ENCODE results near the gene ATP2C2.
"Not testable (repeated sequence)": the region's sequence is repeated elsewhere in the genome, so short reads cannot be mapped to it uniquely, and the experiment has no call there.

ATP2C2 gene

DNA sequence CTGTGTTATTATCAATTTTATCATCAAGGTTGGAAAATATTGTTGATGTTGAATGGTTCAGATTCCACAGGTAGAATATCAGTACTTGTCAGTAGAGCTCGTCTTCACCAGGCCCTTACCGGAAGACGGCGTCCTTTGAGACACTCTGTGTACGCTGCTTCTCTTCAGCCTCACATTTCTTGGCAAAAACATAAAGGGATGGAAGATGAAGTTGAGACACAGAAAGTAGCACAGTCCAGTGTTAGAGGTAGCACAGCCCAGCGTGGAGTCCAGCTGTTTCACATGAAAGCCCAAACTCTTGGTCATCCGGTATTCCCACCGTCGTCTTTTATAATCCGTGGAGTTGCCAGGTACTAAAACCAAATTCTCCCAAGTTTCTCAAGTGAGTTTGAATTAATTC lies 30.4 kb downstream of the ATP2C2 start:
- no peak for DNase-seq

DNA sequence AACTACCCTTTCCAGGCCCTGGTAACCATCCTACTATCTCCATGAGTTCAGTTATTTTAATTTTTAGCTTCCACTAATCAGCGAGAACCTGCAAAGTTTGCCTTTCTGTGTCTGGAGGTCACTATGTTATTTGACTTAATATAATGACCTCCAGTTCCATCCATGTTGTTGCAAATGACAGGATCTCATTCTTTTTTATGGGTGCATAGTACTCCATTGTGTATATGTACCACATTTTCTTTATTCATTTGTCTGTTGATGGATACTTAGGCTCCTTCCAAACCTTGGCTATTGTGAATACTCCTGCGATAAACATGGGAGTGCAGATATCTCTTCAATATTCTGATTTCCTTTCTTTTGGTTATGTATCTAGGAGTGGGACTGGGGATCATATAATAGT lies 31.6 kb downstream of the ATP2C2 start:
- not testable (repeated sequence) for DNase-seq

DNA sequence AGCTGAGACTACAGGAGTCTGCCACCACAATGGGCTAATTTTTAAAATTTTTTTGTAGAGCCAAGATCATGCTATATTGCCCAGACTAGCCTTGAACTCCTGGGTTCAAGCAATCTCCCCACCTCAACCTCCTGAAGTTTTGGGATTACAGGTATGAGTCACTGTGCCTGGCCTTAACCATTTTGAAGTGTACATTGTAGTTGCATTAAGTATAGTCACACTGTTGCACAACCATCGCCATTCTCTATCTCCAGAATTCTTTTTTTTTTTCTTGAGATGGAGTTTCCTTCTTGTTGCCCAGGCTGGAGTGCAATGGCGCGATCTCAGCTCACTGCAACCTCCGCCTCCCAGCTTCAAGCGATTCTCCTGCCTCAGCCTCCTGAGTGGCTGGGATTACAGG lies 35.1 kb downstream of the ATP2C2 start:
- DNase-seq = not testable (repeated sequence)

DNA sequence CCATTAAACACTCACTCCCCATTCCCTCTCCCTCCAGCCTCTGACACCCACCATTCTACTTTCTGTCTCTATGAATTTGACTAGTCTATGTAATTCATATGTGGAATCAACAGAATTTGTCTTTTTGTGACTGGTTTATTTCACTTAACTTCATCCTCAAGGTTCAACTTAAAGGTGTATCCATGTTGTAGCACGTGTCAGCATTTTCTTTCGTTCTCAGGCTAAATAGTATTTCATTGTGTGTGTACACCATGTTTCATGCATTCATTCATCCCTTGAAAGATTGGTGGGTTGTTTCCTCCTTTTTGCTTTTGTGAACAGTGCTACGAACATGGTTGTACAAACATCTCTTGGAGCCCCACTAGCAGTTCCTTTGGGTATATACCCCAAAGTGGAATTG lies 36.0 kb downstream of the ATP2C2 start:
- DNase-seq = no peak

DNA sequence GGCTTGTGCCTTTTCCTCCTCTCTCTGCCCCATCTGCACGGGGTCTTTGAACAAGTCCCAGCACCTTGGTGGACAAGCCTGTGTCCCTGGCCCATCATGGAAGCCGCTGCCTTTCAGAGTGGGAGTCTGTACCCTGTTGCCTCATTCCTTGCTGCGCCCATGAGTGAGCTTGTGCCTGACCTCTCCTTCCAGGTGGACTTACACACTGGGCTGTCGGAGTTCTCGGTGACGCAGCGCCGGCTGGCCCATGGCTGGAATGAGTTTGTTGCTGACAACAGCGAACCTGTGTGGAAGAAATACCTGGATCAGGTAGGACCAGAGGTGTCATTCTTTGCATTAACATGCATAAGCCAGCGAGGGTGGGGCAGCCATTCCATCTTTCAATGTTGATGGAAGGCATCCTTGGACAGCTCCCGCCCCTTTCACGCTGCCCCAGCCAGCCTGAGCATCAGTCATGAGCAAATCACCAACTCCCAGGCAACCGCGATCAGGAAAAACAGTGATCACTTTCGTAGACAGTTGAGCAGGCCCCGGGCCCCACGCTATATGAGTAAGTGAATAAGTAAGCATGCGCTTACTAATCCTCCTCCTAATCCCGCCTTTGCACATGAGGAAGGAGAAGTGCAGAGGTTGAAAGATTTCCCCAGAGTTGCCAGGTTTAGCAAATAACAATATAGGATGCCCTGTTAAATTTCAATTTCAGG lies 36.8 kb downstream of the ATP2C2 start:
- DNase-seq = no peak

DNA sequence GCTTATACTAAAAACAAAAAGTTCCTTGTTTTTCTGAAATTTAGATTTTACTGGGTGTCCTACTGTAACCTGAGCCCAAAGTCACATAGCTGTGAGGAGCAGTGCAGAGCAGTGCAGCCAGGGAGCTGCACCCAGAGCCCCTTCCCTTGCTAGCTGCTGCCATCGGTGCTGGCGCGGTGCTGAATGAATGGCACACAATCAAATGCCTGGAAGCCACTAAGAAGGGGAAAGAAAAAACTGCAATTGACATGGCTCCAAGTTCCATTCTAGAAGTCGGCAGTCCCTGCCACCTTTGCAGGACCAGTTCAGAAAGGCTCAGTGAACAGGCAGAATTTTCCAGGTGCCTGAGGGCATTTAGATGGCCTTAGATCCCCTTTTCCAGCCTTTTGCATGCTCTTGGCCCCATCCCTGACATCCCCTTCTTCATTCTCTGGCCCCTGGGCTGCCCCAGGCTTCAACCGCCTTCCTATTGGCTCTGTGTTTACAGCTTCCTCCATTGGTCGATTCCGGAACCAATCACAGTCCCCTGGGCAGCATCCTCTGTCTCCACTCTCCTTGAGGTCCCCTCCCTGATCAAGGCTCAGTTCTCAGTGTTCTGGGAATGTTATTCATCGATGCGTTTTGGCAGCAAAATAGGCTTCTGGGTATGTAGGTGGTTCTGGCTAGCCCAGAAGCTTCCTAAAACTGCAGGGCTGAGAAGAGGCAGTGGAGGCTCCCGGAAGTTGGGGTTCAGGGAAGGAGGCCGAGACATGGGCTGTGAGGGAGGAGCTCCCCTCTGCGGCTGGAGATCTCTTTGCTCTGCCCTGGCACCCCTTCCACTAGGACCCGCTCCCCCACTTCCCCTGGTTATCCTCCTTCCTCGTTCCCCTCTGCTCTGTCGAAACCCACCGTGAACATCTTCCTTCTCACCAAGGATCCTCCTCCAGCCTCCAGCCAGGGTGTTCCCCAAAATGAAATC lies 37.9 kb downstream of the ATP2C2 start:
- no peak for DNase-seq

DNA sequence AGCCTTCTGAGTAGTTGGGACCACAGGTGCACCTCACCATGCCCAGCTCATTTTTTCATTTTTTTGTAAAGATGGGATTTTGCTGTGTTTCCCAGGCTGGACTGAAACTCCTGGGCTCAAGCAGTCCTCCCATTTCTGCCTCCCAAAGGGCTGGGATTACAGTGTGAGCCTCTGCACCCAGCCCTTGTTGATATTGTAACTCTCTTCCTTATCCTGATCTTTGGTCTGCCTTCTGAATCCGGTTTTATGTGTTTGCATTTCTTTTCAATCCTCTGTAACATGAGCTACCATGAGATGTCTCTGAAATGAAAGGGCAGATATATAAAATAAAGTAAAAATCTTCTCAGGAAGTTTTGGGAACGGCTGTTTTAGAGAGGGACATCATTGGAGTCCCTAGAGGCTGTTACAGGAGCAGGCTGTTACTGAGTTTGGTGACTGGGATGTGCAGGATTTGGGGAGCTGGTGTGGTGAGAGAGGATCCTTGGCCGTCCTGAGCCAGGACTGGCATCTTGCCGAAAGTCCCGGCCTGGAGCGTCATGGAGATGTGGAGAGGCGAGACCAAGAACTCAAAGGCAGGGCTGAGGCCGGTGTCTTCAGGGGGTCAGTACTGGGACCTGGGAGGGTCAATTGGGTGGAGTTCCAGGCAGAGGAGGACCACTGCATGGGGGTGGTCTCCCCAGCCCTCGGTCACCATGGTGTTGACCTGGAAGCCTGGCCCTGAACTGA lies 39.4 kb downstream of the ATP2C2 start:
- DNase-seq = no peak

DNA sequence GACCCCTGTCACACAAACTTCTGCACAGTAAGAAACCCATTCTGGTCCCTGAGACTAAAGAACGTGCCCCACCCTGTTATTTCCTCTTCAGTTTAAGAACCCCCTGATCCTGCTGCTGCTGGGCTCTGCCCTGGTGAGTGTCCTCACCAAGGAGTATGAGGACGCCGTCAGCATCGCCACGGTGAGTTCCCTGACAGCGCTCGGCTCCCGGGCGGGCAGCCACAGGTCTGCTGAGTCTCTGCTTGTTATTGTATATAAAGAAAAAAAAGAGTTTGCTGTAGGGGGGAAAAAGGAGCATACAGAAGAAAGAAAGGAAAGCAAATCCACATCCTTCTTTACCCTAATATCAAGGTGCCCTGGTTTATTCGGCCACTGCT lies 40.0 kb downstream of the ATP2C2 start:
- DNase-seq = no peak

DNA sequence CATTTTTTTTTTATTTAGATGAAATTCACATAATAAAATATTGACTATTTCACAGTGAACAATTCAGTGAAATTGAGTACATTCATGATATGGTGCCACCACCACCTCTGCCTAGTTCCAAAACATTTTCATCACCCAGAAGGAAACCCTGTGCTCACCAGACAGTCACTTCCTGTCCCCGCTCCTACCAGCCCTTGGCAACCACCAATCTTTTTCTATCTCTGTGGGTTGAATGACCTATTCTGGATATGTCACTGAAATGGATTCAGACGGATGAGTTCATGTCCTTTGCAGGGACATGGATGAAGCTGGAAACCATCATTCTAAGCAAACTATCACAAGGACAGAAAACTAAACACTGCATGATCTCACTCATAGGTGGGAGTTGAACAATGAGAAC lies 40.5 kb downstream of the ATP2C2 start:
- DNase-seq = no peak

DNA sequence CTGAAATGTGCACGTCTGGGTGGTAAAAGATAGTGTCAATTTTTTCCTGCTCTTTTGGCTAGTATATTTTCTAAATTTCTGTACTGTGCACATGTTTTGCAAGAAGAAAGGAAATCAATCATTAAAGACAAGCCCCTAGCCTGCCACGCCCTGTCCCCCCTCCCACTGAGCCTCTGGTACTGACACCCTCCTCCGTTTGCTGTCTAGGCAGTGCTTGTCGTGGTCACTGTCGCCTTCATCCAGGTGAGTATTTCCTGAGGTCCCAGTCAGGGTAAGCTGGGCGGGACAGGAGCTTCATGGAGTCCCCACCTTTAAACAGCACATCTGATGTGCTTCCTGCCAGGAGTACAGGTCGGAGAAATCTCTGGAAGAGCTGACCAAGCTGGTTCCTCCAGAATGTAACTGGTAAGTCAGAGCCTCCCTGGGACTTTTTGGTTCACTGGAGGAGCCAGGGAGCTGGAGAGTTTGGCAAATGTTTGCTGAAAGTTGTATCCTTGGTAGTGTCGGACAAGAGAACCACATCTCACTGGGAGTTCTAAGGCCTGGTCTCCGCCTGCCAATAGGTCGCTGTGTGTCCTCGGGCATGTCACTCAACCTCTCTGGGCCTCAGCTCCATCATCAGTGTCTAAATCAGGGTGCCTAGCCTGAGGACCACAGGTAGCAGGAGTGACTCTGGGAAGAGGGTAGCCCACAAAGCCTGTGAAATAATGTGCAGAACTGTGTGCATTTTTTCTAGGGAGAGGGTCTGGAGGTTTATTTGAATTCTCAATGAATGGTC lies 42.2 kb downstream of the ATP2C2 start:
- DNase-seq = no peak

DNA sequence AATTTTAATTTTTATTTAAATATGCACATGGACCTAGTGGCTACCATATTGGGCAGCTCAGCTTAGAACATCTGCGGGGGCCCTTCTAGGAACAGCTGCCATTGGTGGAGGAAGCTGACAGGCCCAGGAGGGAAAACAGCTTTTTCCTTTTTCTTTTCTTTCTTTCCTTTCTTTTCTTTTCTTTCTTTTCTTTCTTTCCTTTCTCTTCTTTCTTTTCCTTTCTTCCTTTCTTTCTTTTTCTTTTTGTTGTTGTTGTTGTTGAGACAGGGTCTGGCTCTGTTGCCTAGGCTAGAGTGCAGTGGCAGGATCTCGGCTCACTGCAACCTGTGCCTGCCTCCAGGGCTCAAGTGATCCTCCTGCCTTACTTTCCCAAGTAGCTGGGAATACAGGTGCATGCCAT lies 43.4 kb downstream of the ATP2C2 start:
- no peak for DNase-seq

DNA sequence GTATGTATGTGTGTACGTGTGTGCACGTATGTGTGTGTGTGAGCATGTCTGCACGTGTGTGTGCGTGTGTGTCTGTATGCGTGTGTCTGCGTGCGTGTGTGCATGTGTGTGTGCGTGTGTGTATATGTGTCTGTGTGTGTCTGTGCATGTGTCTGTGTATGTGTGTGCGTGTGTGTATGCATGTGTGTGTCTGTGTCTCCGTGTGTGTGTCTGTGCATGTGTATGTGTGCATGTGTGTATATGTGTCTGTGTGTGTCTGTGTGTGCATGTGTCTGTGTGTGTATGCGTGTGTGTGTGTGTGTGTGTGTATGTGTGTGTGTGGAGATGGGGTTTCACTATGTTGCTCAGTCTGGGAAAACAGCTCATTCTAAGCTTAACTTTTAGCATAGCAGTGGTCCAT lies 43.9 kb downstream of the ATP2C2 start:
- no peak for DNase-seq

DNA sequence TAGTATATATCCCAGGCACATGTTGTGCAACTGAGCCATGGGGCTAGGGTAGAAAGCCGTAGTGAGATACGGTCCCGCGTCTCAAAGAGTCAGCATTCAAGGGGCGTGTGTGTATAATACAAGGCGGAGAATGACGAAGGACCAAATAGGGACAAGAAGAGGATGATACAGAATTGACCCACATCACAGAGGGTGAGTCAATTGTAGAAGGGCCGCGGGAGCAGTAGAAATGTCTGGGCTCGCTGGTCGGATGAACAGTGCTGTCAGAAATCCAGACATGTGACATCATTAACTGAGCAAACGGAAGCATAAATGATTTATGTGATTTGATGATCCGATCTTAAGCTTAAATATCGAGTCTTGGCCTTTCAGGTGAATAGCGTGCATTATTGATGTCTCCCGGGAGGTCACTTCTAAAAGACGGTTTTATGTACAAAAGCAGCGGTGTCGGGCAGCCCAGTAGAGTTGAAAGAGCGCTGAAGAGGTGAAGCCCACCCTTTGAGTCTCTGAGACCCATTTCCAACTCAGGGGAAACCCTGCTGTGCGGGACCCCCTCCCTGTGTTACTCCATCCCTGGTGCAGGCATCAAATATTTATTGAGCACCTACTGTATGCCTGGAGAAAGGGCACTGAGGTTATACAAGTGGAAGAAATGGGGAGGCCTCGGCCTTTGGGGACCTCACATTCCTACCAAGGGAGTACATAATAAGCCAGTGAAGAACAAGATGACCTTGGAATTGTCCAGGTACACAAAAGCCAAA lies 45.1 kb downstream of the ATP2C2 start:
- no peak for DNase-seq

DNA sequence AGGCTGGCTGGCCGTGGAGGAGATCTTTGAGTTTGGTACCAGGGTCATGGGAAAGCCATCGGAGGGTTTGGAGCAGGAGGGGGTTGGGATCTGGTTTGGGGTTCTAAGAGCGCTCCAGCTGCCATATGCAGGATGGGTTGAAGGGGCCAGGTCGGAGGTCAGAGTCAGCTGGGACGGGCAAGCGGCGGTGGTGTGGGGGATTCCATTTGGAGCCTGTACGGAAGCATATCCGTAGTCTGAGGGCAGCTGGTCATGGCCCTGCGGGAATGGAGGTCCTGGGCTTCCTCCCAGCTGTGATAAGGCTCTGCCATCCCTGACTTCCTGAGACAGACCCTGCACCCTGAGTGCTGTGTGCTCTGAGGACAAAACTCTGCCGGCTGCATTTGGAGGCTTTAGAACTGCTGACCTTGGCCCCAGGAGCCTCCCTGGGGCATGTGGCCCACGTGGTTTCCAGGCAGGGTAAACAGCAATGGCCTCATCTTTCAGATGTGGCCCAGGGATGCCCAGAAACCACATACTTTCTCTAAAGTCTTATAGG lies 46.5 kb downstream of the ATP2C2 start:
- no peak for DNase-seq

DNA sequence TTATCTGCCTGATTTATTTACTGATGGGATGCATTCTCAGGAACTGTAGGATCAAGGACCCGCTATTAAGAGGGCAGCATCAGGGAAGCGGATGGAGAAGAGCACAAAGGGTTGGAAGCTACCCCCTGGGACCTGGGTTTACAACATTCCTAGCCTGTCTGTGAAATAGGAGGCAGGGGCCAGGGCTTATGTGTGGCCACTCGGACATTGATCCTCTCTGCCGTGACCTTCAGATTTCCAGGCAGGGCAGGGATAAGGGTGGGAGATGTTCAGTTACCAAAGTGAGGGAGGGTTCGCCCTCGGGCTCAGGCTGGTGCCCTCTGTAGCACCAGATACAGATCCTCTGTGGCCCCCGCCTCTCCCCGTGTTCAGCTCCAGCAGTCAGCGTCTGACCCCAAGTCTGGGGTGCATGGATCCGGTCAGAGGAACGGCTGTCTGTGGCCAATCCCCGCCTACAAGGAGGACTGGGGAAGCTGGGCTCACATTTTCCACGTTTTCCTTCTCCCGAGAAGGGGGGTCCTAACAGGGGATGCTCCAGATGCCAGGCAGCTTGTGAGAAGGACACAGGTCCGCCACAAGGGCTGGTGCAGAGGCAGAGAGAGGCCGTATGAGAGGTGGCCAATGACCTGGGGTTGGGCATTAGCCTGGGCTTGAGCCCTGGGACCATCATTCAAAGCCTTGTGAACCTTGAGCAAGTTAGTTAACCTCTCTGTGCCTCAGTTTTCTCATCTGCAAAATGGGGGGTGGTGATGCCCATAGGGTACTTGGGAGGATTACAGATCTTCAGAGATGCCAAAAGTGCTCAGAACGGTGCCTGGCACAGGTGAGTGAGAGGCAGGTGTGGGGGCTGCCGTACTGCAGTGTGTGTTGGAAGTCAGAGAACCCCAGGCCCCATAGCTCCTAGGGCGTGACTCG lies 48.3 kb downstream of the ATP2C2 start:
- no peak for DNase-seq

DNA sequence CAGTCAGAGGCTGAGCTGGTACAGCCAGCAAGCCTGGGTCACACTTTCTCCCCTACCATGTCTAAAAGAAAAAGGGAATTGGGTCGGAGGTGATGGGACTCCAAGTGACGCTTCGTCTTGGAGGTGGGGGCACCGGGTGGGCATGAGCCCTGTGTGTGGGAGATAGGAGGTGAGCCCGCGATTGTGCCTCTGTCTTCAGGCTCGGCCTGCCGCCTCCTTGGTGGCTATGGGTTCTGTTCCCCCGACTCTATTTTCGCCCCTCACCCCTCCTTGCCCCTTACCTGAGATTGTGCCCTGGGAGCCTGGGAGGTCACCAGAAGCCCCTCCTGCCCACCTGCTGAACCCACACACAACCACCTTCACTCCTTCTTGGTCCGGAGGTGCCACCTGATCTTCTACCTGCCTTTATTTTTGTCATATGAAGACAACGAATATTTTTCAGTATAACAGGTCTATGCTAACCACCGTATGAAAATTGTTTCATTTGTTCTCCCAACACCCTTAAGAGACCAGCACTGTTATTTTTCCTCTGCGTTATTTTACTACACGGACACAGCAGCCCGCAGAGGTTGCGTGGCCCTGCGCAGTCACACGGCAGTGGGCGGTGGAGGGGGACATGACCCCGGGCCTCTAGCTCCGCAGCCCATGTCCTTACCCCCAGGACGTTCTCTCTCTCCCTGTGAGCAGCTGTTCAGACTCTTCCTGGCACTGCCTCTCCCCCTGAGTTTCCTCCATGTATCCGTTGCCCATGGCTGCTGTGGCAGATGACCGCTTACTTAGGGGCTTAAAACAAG lies 49.9 kb downstream of the ATP2C2 start:
- DNase-seq = no peak

DNA sequence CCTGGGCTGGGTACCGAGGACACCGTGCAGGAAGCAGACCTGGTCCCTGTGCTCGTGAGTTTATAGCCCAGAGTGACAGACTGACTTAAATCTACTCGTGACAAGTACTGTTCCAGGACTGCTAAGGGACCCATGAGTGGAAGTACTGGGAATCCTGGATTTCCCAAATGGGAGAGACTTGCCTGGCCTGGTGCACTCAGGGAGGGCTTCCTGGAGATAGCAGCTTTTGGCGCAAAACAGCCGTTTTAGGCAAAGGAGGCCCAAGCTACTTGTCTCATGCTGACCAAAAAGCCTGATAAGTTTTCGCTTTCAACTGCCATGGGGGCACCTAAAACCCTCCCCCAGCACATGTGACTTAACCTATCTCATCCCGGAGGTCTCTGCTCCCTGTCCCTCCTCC lies 51.4 kb downstream of the ATP2C2 start:
- DNase-seq = no peak

DNA sequence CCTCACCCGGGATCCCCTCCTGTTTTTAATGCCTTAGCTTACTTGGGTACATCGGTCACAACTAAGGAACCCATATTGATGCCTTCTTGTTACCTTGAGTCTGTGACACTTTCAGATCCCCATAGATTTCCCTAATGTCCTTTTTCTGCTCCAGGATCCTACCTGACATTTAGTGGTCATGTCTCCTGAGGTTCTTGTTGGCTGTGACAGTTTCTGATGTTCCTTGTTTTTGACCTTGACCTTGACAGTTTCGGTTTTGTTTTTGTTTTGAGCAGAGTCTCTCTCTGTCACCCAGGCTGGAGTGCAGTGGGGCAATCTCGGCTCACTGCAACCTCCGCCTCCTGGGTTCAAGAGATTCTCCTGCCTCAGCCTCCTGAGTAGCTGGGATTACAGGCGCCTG lies 52.2 kb downstream of the ATP2C2 start:
- DNase-seq = not testable (repeated sequence)

DNA sequence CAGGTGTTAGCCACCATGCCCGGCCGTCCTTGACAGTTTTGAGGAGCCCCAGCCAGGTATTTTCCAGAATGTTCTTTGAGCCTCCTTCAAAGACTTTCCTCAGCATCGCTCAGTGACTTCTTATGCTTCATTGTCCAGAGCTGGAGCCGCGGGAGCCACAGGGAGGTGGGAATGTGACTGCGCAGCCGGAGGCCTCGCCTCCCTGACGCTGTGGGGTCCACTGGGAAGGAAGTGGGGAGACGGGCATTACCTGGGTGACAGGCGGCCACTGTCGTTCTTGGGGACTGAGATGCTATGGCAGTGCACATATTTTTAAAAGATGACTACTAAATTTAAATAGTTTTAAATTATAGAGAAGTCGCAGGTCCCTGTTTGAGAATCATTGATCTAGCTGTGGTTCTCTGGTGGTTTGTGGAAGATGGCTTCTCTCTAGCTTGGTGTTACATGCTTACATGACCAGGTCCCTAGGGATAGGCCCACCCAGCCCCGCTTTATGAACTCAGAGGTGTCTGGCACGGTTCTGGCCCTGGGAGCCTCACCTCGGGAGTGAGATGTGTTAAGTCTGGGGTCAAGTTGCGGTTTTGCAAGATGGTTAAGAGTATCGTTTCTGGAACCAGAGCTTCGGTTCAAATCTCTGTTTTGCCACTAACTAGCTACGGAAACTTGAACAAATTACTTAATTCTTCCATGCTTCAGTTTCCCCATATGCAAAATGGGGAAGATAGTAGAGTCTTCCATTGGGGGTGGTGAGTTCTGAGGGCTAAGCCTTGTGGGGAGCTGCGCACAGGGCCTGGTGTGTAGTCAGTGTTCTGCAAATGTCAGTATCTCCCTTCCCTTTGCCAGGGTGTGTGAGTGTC lies 53.0 kb downstream of the ATP2C2 start:
- no peak for DNase-seq

All from inflammatory macrophage treated with lipopolysaccharide for 1 hour (primary cell).